Measurements from ENCODE around the gene DEFB124. TPM values are rescaled to one million over a fixed set of nuclear protein-coding genes. Genes with fewer than 3 reads are reported as not detected.

Gene DEFB124
- total RNA-seq: not detected in 2 replicates

GRCh38 chr20:31474758-31475427 is at the start of gene DEFB124, which contains the start of gene REM1:
TSS of gene DEFB124 (minus strand) at chr20:31475127. CDS start at chr20:31473013, 2,114 bp downstream.
TSS of gene REM1 (plus strand) at chr20:31475288. CDS start at chr20:31476446, 1,158 bp downstream.

GRCh38 chr20:31514154-31515071 is 39.5 kb upstream of the DEFB124 start, which contains the start of gene HM13:
TSS of gene HM13 (plus strand) at chr20:31514442. CDS start at chr20:31514552, 110 bp downstream.

GRCh38 chr20:31440012-31440659 is 34.8 kb downstream of the DEFB124 start, which contains the start of gene DEFB123:
TSS of gene DEFB123 (plus strand) at chr20:31440632. CDS start at chr20:31440699, 67 bp downstream.

Other genes starting within 250 kb of the DEFB124 start
- not detected in 2 replicates for gene DEFB115, start 217.5 kb downstream of the DEFB124 start, total RNA-seq
- gene DEFB116, start 166.5 kb downstream of the DEFB124 start, total RNA-seq: not detected in 2 replicates
- not detected in 2 replicates for gene DEFB118, start 106.5 kb downstream of the DEFB124 start, total RNA-seq
- not detected in 2 replicates for gene DEFB119, start 84.5 kb downstream of the DEFB124 start, total RNA-seq
- gene DEFB121, start 68.9 kb downstream of the DEFB124 start, total RNA-seq: not detected in 2 replicates
- not detected in 2 replicates for gene DEFB123, start 34.5 kb downstream of the DEFB124 start, total RNA-seq
- gene REM1, start 161 bp upstream of the DEFB124 start, total RNA-seq: not detected in 2 replicates
- 60.9 and 70.1 TPM in 2 replicates for gene HM13, start 39.3 kb upstream of the DEFB124 start, total RNA-seq
- 36.1 and 76.0 TPM in 2 replicates for gene ID1, start 130.2 kb upstream of the DEFB124 start, total RNA-seq
- gene COX4I2, start 162.8 kb upstream of the DEFB124 start, total RNA-seq: not detected in 2 replicates
- gene BCL2L1, start 247.7 kb upstream of the DEFB124 start, total RNA-seq: 56.2 and 58.6 TPM in 2 replicates